Measurements from ENCODE around the gene INPP5E.

- TF ChIP-seq, protein P1, sequence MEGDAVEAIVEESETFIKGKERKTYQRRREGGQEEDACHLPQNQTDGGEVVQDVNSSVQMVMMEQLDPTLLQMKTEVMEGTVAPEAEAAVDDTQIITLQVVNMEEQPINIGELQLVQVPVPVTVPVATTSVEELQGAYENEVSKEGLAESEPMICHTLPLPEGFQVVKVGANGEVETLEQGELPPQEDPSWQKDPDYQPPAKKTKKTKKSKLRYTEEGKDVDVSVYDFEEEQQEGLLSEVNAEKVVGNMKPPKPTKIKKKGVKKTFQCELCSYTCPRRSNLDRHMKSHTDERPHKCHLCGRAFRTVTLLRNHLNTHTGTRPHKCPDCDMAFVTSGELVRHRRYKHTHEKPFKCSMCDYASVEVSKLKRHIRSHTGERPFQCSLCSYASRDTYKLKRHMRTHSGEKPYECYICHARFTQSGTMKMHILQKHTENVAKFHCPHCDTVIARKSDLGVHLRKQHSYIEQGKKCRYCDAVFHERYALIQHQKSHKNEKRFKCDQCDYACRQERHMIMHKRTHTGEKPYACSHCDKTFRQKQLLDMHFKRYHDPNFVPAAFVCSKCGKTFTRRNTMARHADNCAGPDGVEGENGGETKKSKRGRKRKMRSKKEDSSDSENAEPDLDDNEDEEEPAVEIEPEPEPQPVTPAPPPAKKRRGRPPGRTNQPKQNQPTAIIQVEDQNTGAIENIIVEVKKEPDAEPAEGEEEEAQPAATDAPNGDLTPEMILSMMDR (IDR thresholded peaks at IDR 0.05 in 8 of 11, conservative IDR thresholded peaks at IDR 0.05 in 3 of 11), result peak; percentile 31 to 94 (median 74)
- TF ChIP-seq POLR2AphosphoS5 (IDR thresholded peaks at IDR 0.05) (peak; percentile 30 to 71 (median 53)), POLR2A (IDR thresholded peaks at IDR 0.05) (no peak)
Observed at GRCh38 chr9:136439481-136440408, at the start of gene INPP5E.
